ENCODE results near the gene TSPAN16.

DNA sequence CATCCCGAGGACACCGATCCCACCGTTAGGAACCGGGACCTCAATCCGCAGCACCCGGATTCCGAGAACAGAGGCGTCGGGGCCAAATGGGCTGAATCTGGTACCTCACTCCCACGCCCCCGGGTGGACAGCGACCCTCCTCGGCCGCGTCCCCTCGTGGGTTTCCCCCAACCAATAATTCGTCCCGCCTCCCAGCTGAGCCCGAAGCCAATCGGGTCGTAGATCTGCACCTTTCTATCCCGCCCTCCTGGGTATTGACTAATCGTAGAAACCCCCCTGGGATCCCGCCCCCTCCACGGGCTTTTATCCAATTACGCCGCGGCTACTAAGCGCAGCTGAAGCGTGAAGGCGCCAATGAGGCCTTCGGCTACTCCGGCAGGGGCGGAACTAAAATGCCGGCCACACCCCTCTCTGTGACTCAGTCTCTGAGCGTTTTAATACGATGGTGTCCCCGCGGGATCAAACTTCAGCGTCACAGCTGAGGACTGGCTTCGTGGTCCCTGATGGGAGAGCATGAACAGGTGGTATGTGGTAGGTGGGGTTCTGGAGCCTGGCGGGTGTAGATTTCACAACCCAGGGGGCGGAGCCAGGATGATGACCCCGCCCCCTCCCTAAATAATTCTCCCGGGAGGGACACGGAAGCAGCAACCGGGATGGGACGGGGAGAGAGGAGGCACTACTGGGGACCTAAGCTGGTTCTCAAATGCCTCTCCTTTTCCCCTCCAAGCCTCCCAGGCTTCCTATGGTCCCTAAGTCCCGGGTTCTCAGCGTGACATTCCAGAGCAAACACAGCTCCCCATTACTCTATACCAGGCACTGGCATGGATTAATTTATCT lies 50.4 kb downstream of the TSPAN16 start, which contains the start of the genes CCDC159 and TMEM205:
- TF ChIP-seq, protein P1, sequence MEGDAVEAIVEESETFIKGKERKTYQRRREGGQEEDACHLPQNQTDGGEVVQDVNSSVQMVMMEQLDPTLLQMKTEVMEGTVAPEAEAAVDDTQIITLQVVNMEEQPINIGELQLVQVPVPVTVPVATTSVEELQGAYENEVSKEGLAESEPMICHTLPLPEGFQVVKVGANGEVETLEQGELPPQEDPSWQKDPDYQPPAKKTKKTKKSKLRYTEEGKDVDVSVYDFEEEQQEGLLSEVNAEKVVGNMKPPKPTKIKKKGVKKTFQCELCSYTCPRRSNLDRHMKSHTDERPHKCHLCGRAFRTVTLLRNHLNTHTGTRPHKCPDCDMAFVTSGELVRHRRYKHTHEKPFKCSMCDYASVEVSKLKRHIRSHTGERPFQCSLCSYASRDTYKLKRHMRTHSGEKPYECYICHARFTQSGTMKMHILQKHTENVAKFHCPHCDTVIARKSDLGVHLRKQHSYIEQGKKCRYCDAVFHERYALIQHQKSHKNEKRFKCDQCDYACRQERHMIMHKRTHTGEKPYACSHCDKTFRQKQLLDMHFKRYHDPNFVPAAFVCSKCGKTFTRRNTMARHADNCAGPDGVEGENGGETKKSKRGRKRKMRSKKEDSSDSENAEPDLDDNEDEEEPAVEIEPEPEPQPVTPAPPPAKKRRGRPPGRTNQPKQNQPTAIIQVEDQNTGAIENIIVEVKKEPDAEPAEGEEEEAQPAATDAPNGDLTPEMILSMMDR (IDR thresholded peaks at IDR 0.05) = peak in 2 of 5 experiments; percentile 7 to 15
- TF ChIP-seq POLR2AphosphoS5 (IDR thresholded peaks at IDR 0.05) (peak; percentile 76 to 89 (median 82)), POLR2A (IDR thresholded peaks at IDR 0.05) (peak; percentile 61), EP300 (IDR thresholded peaks at IDR 0.05; ENCODE audit: low read depth) (no peak)
